ENCODE results near the gene ACVR2B.
A peak's percentile ranks its signal among the peaks of the same experiment; 100 is the strongest.

The ACVR2B gene

DNA sequence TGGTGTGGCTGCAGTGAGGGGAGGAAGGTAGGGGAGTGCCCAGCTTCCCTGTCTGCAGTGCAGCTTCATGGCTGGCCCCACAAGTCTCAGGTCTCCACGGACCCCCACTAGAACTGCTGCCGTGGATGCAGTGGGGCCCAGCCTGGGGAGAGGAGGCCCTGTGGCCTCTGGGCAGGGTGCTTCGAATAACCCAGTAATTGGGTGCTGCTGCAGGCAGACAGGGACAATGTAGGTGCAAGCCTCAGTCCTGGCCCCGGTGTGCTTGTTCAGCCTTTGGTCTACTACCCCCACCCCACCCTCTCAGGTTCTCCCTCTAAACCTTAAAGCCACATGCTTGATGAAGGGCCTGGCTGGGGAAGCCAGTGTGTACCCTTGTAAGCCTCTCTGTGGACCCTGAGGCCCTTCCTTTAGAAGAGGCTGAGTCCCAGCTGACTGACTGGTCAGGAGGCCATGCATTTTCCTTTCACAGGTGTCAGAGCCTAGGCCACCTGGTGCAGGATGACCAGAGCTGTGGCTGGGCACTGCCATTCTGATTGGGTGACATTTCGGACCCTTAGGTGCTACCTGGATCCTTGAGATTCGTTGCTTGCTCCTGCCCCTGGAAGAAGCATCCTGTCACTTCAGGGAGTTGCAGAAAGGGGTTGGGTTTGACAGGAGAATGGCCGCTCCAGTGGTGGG is 21.4 kb downstream of the ACVR2B start:
- Histone ChIP-seq H3K4me3 (ENCODE audit: low read depth in 1 of 5, low read length in 5 of 5) (no peak overlapping the region), H3K27me3 (ENCODE audit: control insufficient read depth in 5 of 5, insufficient read depth in 4 of 5, low read length in 5 of 5) (no peaks in the 10 kb centered on the region), H3K36me3 (ENCODE audit: control insufficient read depth in 5 of 5, insufficient read depth in 5 of 5, low read length in 5 of 5) (peaks cover 0 to 28% (median 14%) of the 10 kb centered on the region in 5 donors), H3K9me3 (ENCODE audit: control insufficient read depth in 5 of 5, low read length in 5 of 5) (peaks cover 0 to 3% (median 2%) of the 10 kb centered on the region in 5 donors), H3K9ac (ENCODE audit: low read length in 5 of 5) (no peak overlapping the region), H3K27ac (ENCODE audit: low read depth, low read length) (no peak overlapping the region), H3K4me1 (ENCODE audit: control insufficient read depth in 5 of 5, insufficient read depth in 5 of 5, low read length in 5 of 5) (peaks cover 0 to 11% (median 3%) of the 10 kb centered on the region in 5 donors)

- H3K36me3 ChIP-seq (ENCODE audit: control insufficient read depth in 5 of 5, insufficient read depth in 5 of 5, low read length in 5 of 5) = peaks cover 3 to 35% (median 20%) of the 10 kb centered on the region in 5 donors
- peaks cover 0 to 11% (median 3%) of the 10 kb centered on the region in 5 donors for H3K4me1 ChIP-seq (ENCODE audit: control insufficient read depth in 5 of 5, insufficient read depth in 5 of 5, low read length in 5 of 5)
- no peak overlapping the region for H3K9ac ChIP-seq (ENCODE audit: low read length in 5 of 5)
- no peaks in the 10 kb centered on the region for H3K27me3 ChIP-seq (ENCODE audit: control insufficient read depth in 5 of 5, insufficient read depth in 4 of 5, low read length in 5 of 5)
- H3K9me3 ChIP-seq (ENCODE audit: control insufficient read depth in 5 of 5, low read length in 5 of 5) = no peaks in the 10 kb centered on the region
- no peak overlapping the region for H3K27ac ChIP-seq (ENCODE audit: low read depth, low read length)
- H3K4me3 ChIP-seq (ENCODE audit: low read depth in 1 of 5, low read length in 5 of 5) = no peak overlapping the region
Measured at GRCh38 chr3:38475716-38476115, 22.0 kb downstream of the ACVR2B start.

- Histone ChIP-seq H3K9me3 (ENCODE audit: control insufficient read depth in 5 of 5, low read length in 5 of 5) (no peaks in the 10 kb centered on the region), H3K4me3 (ENCODE audit: low read depth in 1 of 5, low read length in 5 of 5) (no peak overlapping the region), H3K9ac (ENCODE audit: low read length in 5 of 5) (no peak overlapping the region), H3K27ac (ENCODE audit: low read depth, low read length) (no peak overlapping the region), H3K36me3 (ENCODE audit: control insufficient read depth in 5 of 5, insufficient read depth in 5 of 5, low read length in 5 of 5) (peaks cover 3 to 40% (median 26%) of the 10 kb centered on the region in 5 donors), H3K4me1 (ENCODE audit: control insufficient read depth in 5 of 5, insufficient read depth in 5 of 5, low read length in 5 of 5) (peaks cover 0 to 11% (median 3%) of the 10 kb centered on the region in 5 donors), H3K27me3 (ENCODE audit: control insufficient read depth in 5 of 5, insufficient read depth in 4 of 5, low read length in 5 of 5) (no peaks in the 10 kb centered on the region)
Measured at GRCh38 chr3:38476157-38476756, 22.6 kb downstream of the ACVR2B start.

GRCh38 chr3:38477057-38477820 is 23.5 kb downstream of the ACVR2B start:
- Histone ChIP-seq H3K27ac (ENCODE audit: low read depth, low read length) (no peak overlapping the region), H3K36me3 (ENCODE audit: control insufficient read depth in 5 of 5, insufficient read depth in 5 of 5, low read length in 5 of 5) (peaks cover 3 to 48% (median 33%) of the 10 kb centered on the region in 5 donors), H3K9ac (ENCODE audit: low read length in 5 of 5) (no peak overlapping the region), H3K4me1 (ENCODE audit: control insufficient read depth in 5 of 5, insufficient read depth in 5 of 5, low read length in 5 of 5) (peaks cover 0 to 11% (median 3%) of the 10 kb centered on the region in 5 donors), H3K27me3 (ENCODE audit: control insufficient read depth in 5 of 5, insufficient read depth in 4 of 5, low read length in 5 of 5) (no peaks in the 10 kb centered on the region), H3K4me3 (ENCODE audit: low read depth in 1 of 5, low read length in 5 of 5) (no peak overlapping the region), H3K9me3 (ENCODE audit: control insufficient read depth in 5 of 5, low read length in 5 of 5) (no peaks in the 10 kb centered on the region)

GRCh38 chr3:38477839-38478450 is 24.3 kb downstream of the ACVR2B start:
- Histone ChIP-seq H3K36me3 (ENCODE audit: control insufficient read depth in 5 of 5, insufficient read depth in 5 of 5, low read length in 5 of 5) (peaks cover 6 to 55% (median 40%) of the 10 kb centered on the region in 5 donors), H3K4me3 (ENCODE audit: low read depth in 1 of 5, low read length in 5 of 5) (no peak overlapping the region), H3K9ac (ENCODE audit: low read length in 5 of 5) (no peak overlapping the region), H3K9me3 (ENCODE audit: control insufficient read depth in 5 of 5, low read length in 5 of 5) (no peaks in the 10 kb centered on the region), H3K27me3 (ENCODE audit: control insufficient read depth in 5 of 5, insufficient read depth in 4 of 5, low read length in 5 of 5) (no peaks in the 10 kb centered on the region), H3K27ac (ENCODE audit: low read depth, low read length) (no peak overlapping the region), H3K4me1 (ENCODE audit: control insufficient read depth in 5 of 5, insufficient read depth in 5 of 5, low read length in 5 of 5) (peaks cover 0 to 4% (median 3%) of the 10 kb centered on the region in 5 donors)

GRCh38 chr3:38478901-38479300 is 25.2 kb downstream of the ACVR2B start:
- H3K36me3 ChIP-seq (ENCODE audit: control insufficient read depth in 5 of 5, insufficient read depth in 5 of 5, low read length in 5 of 5) = peaks cover 6 to 63% (median 48%) of the 10 kb centered on the region in 5 donors
- H3K9ac ChIP-seq (ENCODE audit: low read length in 5 of 5) = peak overlapping the region in 1 of 5 donors; percentile 15

DNA sequence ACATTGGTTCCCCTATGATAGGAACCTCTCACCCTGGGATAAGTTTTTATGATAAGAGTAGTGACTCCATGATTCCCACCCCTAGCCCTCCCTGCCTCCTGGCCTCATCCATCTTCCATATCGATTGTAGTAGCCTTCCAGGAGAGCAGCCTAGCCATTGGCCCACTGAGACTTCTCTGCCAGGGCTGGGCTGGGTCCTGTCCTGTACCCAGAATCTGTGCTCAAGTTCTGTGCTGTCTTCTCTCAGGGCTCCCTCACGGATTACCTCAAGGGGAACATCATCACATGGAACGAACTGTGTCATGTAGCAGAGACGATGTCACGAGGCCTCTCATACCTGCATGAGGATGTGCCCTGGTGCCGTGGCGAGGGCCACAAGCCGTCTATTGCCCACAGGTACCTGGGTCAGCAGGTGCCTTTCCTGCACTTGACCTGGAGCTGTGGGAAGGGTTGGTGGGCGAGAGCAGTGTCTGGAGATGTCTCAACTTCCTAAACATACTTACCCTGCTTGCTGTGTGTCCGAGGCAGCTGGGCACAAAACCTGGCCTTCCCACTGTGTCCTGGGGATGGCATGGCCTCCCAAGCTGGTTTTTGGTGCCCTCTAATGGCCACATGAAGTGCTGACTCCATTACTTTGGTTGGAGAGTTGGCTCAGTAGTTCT is 25.9 kb downstream of the ACVR2B start:
- no peak overlapping the region for H3K4me3 ChIP-seq (ENCODE audit: low read depth in 1 of 5, low read length in 5 of 5)
- H3K4me1 ChIP-seq (ENCODE audit: control insufficient read depth in 5 of 5, insufficient read depth in 5 of 5, low read length in 5 of 5) = peaks cover 0 to 7% (median 3%) of the 10 kb centered on the region in 5 donors
- no peaks in the 10 kb centered on the region for H3K27me3 ChIP-seq (ENCODE audit: control insufficient read depth in 5 of 5, insufficient read depth in 4 of 5, low read length in 5 of 5)
- H3K27ac ChIP-seq (ENCODE audit: low read depth, low read length) = no peak overlapping the region
- no peaks in the 10 kb centered on the region for H3K9me3 ChIP-seq (ENCODE audit: control insufficient read depth in 5 of 5, low read length in 5 of 5)
- H3K36me3 ChIP-seq (ENCODE audit: control insufficient read depth in 5 of 5, insufficient read depth in 5 of 5, low read length in 5 of 5) = peaks cover 6 to 67% (median 53%) of the 10 kb centered on the region in 5 donors
- H3K9ac ChIP-seq (ENCODE audit: low read length in 5 of 5) = no peak overlapping the region

More at GRCh38 chr3:38478901-38479300, 25.2 kb downstream of the ACVR2B start:
- Histone ChIP-seq H3K9me3 (ENCODE audit: control insufficient read depth in 5 of 5, low read length in 5 of 5) (no peaks in the 10 kb centered on the region), H3K4me1 (ENCODE audit: control insufficient read depth in 5 of 5, insufficient read depth in 5 of 5, low read length in 5 of 5) (peaks cover 0 to 3% (median 1%) of the 10 kb centered on the region in 5 donors), H3K4me3 (ENCODE audit: low read depth in 1 of 5, low read length in 5 of 5) (no peak overlapping the region), H3K27ac (ENCODE audit: low read depth, low read length) (no peak overlapping the region), H3K27me3 (ENCODE audit: control insufficient read depth in 5 of 5, insufficient read depth in 4 of 5, low read length in 5 of 5) (no peaks in the 10 kb centered on the region)

GRCh38 chr3:38480093-38480445 is 26.4 kb downstream of the ACVR2B start:
- H3K27me3 ChIP-seq (ENCODE audit: control insufficient read depth in 5 of 5, insufficient read depth in 4 of 5, low read length in 5 of 5) = no peaks in the 10 kb centered on the region
- H3K27ac ChIP-seq (ENCODE audit: low read depth, low read length) = no peak overlapping the region
- no peak overlapping the region for H3K4me3 ChIP-seq (ENCODE audit: low read depth in 1 of 5, low read length in 5 of 5)
- H3K9ac ChIP-seq (ENCODE audit: low read length in 5 of 5) = no peak overlapping the region
- H3K36me3 ChIP-seq (ENCODE audit: control insufficient read depth in 5 of 5, insufficient read depth in 5 of 5, low read length in 5 of 5) = peaks cover 6 to 67% (median 53%) of the 10 kb centered on the region in 5 donors
- H3K4me1 ChIP-seq (ENCODE audit: control insufficient read depth in 5 of 5, insufficient read depth in 5 of 5, low read length in 5 of 5) = peaks cover 0 to 7% (median 3%) of the 10 kb centered on the region in 5 donors
- H3K9me3 ChIP-seq (ENCODE audit: control insufficient read depth in 5 of 5, low read length in 5 of 5) = no peaks in the 10 kb centered on the region

DNA sequence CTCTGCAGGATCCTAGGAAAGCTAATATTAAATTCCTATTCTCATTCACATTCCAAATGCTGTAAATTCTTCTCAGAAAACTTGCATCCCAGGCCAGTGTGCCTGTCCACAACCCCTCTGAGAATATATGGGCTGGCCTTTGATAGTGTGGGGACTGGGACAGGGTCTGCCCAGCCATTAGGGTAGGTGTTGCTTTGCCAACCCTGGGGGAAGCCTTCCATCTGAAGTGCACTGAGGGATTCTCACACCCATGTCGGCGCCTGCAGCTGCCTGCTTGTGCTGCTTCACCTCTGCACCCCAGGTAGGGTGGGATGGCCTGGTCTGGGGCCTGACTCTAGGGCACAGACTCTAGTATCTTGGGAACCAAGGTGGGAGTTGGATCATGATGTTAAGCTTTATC is 27.2 kb downstream of the ACVR2B start:
- peaks cover 6 to 67% (median 55%) of the 10 kb centered on the region in 5 donors for H3K36me3 ChIP-seq (ENCODE audit: control insufficient read depth in 5 of 5, insufficient read depth in 5 of 5, low read length in 5 of 5)

More for the DNA sequence above, 27.2 kb downstream of the ACVR2B start:
- no peaks in the 10 kb centered on the region for H3K27me3 ChIP-seq (ENCODE audit: control insufficient read depth in 5 of 5, insufficient read depth in 4 of 5, low read length in 5 of 5)
- no peak overlapping the region for H3K4me3 ChIP-seq (ENCODE audit: low read depth in 1 of 5, low read length in 5 of 5)
- no peaks in the 10 kb centered on the region for H3K9me3 ChIP-seq (ENCODE audit: control insufficient read depth in 5 of 5, low read length in 5 of 5)
- no peak overlapping the region for H3K27ac ChIP-seq (ENCODE audit: low read depth, low read length)
- H3K9ac ChIP-seq (ENCODE audit: low read length in 5 of 5) = no peak overlapping the region
- H3K4me1 ChIP-seq (ENCODE audit: control insufficient read depth in 5 of 5, insufficient read depth in 5 of 5, low read length in 5 of 5) = peaks cover 0 to 7% (median 3%) of the 10 kb centered on the region in 5 donors
